Measurements from ENCODE around the gene MYMK. TPM values are rescaled to one million over a fixed set of nuclear protein-coding genes. Genes with fewer than 3 reads are reported as not detected.

The MYMK gene
- total RNA-seq, 1 donor from 2014 or later: not detected

DNA sequence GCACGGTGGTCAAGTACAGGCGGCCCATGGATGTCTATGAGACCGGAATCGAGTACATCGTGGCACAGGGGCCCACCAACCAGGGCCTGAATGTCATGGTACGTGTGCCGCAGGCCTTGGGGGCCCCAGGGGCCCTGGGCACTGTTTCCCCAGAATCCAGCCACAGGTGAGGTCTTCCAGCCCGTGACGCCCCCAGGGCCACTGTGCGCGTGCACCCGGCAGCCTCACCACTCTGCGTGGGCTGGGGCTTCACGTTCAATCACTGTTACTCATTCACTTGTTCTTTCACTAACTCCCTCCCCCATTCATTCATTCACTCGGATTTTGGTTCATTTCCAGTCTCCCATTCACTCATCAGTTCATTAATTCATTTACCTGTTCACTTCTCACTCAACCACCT, 22.4 kb upstream of the MYMK start:
- H3K27me3 ChIP-seq (ENCODE audit: control insufficient read depth, insufficient read depth, low read length): peaks cover 18% of the 10 kb centered on the region
- no peak for DNase-seq (ENCODE audit: low read depth)
- TF ChIP-seq, protein P1, sequence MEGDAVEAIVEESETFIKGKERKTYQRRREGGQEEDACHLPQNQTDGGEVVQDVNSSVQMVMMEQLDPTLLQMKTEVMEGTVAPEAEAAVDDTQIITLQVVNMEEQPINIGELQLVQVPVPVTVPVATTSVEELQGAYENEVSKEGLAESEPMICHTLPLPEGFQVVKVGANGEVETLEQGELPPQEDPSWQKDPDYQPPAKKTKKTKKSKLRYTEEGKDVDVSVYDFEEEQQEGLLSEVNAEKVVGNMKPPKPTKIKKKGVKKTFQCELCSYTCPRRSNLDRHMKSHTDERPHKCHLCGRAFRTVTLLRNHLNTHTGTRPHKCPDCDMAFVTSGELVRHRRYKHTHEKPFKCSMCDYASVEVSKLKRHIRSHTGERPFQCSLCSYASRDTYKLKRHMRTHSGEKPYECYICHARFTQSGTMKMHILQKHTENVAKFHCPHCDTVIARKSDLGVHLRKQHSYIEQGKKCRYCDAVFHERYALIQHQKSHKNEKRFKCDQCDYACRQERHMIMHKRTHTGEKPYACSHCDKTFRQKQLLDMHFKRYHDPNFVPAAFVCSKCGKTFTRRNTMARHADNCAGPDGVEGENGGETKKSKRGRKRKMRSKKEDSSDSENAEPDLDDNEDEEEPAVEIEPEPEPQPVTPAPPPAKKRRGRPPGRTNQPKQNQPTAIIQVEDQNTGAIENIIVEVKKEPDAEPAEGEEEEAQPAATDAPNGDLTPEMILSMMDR (IDR thresholded peaks at IDR 0.05; ENCODE audit: insufficient read depth, low read length, poor library complexity, severe bottlenecking): no peak
- H3K4me3 ChIP-seq (ENCODE audit: low read depth, low read length): no peak overlapping the region
- no peaks in the 10 kb centered on the region for H3K36me3 ChIP-seq (ENCODE audit: control insufficient read depth, insufficient read depth, low read length)

DNA sequence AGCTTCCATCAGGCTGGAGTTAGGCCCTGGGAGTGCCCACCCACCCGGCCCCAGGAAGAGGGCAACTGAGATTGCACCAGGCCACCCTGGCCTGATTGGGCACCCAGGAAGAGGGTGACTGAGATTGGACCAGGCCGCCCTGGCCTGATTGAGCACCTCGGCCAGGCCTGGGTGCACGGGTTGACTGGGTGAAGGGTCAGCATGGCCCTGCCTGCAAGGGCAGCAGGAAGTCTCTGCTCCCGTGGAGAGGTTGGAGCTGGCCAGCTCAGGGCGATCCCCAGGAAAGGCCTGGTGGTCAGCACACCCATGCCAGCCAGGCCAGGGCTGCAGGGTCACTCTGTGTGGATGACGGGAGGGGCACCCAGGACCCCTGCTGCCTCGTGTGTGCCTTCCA, 21.5 kb upstream of the MYMK start:
- TF ChIP-seq, protein P1 (IDR thresholded peaks at IDR 0.05; ENCODE audit: insufficient read depth, low read length, poor library complexity, severe bottlenecking): no peak
- Histone ChIP-seq H3K36me3 (ENCODE audit: control insufficient read depth, insufficient read depth, low read length) (no peaks in the 10 kb centered on the region), H3K27me3 (ENCODE audit: control insufficient read depth, insufficient read depth, low read length) (peaks cover 22% of the 10 kb centered on the region), H3K4me3 (ENCODE audit: low read depth, low read length) (no peak overlapping the region)
- DNase-seq (ENCODE audit: low read depth): no peak

DNA sequence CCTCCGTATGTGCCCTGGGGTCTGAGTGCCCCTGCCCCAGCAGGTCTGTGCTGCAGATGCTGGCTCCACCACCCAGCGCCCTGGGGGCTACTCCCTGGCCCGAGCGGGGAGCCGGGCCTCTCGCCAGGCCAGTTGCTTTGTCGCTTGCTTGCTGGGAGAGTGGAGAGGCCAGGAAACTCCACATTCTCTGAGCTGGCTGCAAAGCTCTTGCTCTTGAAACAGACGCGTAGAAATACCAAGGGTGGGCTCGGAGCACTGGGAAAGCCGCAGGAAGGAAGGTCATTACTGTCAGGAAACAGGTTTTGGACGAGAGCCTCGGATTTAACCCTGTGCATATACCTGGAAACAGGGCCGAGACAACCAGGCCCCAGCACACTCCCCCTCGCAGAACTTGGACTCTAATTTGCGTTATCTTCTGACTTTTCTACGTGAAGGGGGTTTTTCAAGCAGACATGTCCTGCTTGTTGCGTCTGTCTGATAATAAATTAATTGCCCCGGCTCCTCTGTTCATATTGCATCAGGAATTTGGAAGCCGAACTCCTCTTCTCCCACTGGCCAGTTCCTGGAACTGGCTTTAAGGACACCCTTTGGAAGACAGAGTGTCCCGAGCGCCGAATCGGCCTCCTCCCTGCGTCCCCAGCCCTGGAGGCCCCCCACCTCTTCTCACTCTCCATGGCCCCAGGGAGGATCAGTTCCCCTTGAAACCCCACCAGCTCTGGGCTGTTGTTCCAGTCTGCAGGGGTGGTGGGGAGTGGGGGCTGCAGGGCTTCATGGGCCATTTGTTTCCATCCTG, 20.9 kb upstream of the MYMK start:
- H3K4me3 ChIP-seq (ENCODE audit: low read depth, low read length): no peak overlapping the region
- TF ChIP-seq, protein P1 (IDR thresholded peaks at IDR 0.05; ENCODE audit: insufficient read depth, low read length, poor library complexity, severe bottlenecking): no peak
- no peaks in the 10 kb centered on the region for H3K36me3 ChIP-seq (ENCODE audit: control insufficient read depth, insufficient read depth, low read length)
- H3K27me3 ChIP-seq (ENCODE audit: control insufficient read depth, insufficient read depth, low read length): peaks cover 25% of the 10 kb centered on the region
- DNase-seq (ENCODE audit: low read depth): no peak

DNA sequence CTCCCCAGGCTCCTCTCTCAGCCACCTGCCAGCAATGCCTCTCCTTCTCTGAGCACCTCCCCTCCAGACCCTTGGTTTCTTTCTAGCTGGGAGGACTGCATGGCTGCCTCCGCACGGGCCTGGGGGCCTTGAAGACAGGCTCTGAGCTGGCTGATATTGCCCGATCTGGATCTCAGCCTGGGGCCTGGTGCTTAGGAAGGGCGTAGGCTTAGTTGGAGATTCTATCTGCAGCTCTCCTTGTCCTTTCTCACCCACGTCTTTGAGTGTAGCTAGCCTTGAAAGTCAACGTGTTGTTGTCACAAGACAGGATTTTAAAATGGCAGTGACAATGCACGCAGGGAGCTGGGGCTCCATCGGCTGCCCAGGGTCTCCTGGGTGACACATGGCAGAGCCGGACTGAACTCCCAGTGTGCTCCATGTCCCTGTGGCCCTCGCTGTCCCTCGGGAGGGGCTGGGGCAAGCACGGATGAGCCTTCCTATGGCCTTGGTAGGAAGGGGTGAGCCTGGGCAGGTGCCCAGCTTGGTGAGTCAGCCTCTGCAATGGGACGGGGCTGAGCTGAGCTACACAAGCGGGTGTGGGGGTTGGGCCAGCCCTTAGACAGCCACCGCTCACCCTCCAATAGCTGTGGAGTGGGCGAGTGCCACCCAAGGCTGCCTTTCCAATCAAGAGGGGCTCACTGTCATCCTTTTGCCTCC, 19.2 kb upstream of the MYMK start:
- TF ChIP-seq, protein P1 (IDR thresholded peaks at IDR 0.05; ENCODE audit: insufficient read depth, low read length, poor library complexity, severe bottlenecking): no peak
- Histone ChIP-seq H3K27me3 (ENCODE audit: control insufficient read depth, insufficient read depth, low read length) (peaks cover 42% of the 10 kb centered on the region), H3K36me3 (ENCODE audit: control insufficient read depth, insufficient read depth, low read length) (no peaks in the 10 kb centered on the region), H3K4me3 (ENCODE audit: low read depth, low read length) (no peak overlapping the region)
- no peak for DNase-seq (ENCODE audit: low read depth)

DNA sequence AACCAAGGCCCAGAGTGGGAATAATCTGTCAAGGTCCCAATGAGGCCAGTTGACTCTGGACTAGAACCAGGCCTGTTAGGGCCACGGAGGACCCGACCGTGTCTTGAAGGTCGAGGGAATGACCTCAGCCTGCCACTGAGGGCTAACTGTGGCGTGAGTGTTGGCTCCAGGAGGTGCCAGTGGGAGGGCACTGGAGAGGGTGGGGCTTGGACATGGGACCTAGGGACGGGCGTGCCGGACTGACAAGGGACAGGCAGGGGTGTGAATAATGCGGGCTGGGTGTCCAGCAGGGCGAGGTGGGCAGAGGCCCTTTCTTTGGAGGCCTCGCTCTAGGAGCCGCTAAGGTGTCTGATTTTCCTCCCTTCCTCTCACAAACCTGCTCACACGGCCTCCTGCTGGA, 17.2 kb upstream of the MYMK start:
- Histone ChIP-seq H3K27me3 (ENCODE audit: control insufficient read depth, insufficient read depth, low read length) (peaks cover 56% of the 10 kb centered on the region), H3K4me3 (ENCODE audit: low read depth, low read length) (no peak overlapping the region), H3K36me3 (ENCODE audit: control insufficient read depth, insufficient read depth, low read length) (no peaks in the 10 kb centered on the region)
- no peak for DNase-seq (ENCODE audit: low read depth)
- TF ChIP-seq, protein P1 (IDR thresholded peaks at IDR 0.05; ENCODE audit: insufficient read depth, low read length, poor library complexity, severe bottlenecking): no peak
